DOHH2 (cell line): Measurements from ENCODE around the gene SMARCAD1.

Experiments used
- H3F3A ChIP-seq: fragments of 200-600 bp; sonication (generic), shearing (Covaris generic); 2 replicates; pipeline ENCODE4 v1.6.0; 2016; ENCODE audit warnings: antibody characterized with exemption, mild to moderate bottlenecking; ENCODE audit not compliant: control insufficient read depth, insufficient read depth
- H3K27ac ChIP-seq: fragments of 200-600 bp; sonication (generic); 2 replicates; pipeline ENCODE4 v1.5.1; 2014; ENCODE audit warnings: low read depth, mild to moderate bottlenecking, low read length, moderate library complexity
- H3K27me3 ChIP-seq: fragments of 200-600 bp; sonication (generic); 2 replicates; pipeline ENCODE4 v1.6.1; 2014; ENCODE audit warnings: mild to moderate bottlenecking, low read length, mixed read lengths; ENCODE audit not compliant: control insufficient read depth
- H3K36me3 ChIP-seq: fragments of 200-600 bp; sonication (generic); 2 replicates; pipeline ENCODE4 v1.6.1; 2014; ENCODE audit warnings: mild to moderate bottlenecking, low read length, moderate library complexity, mixed read lengths; ENCODE audit not compliant: control insufficient read depth
- H3K4me1 ChIP-seq: fragments of 200-600 bp; sonication (generic); 2 replicates; pipeline ENCODE4 v1.6.1; 2014; ENCODE audit warnings: mild to moderate bottlenecking, low read length, mixed read lengths; ENCODE audit not compliant: control insufficient read depth
- H3K4me2 ChIP-seq: fragments of 200-600 bp; sonication (generic); 2 replicates; pipeline ENCODE4 v1.6.0; 2014; ENCODE audit warnings: mild to moderate bottlenecking, low read length, moderate library complexity
- H3K4me3 ChIP-seq: fragments of 200-600 bp; sonication (generic); 2 replicates; pipeline ENCODE4 v1.5.1; 2014; ENCODE audit warnings: mild to moderate bottlenecking, low read length, mixed read lengths
- H3K79me2 ChIP-seq: fragments of 200-600 bp; sonication (generic); 2 replicates; pipeline ENCODE4 v1.6.1; 2014; ENCODE audit warnings: mild to moderate bottlenecking, low read length, mixed read lengths; ENCODE audit not compliant: control insufficient read depth
- H3K9me2 ChIP-seq: fragments of 200-600 bp; sonication (generic); replicated peaks from 2 replicates; pipeline ENCODE4 v1.6.1; 2014; ENCODE audit warnings: mild to moderate bottlenecking, low read length, mixed read lengths; ENCODE audit not compliant: control insufficient read depth
- H3K9me3 ChIP-seq: fragments of 200-600 bp; sonication (generic); 2 replicates; pipeline ENCODE4 v1.6.1; 2014; ENCODE audit warnings: antibody characterized with exemption, low read length, mixed read lengths; ENCODE audit not compliant: control insufficient read depth, insufficient read depth
- H4K20me1 ChIP-seq: fragments of 200-600 bp; sonication (generic); 2 replicates; pipeline ENCODE4 v1.6.0; 2014; ENCODE audit warnings: low read depth, mild to moderate bottlenecking, antibody characterized with exemption, low read length, moderate library complexity; ENCODE audit not compliant: control insufficient read depth, insufficient read depth
- CTCF ChIP-seq: fragments of 200-600 bp; sonication (generic); IDR thresholded peaks from one replicate; pipeline ENCODE4 v1.5.1; 2014; ENCODE audit warnings: antibody characterized with exemption, mild to moderate bottlenecking, low read depth, low read length; ENCODE audit not compliant: poor library complexity, severe bottlenecking
- EZH2phosphoT487 ChIP-seq: fragments of 200-600 bp; sonication (generic); IDR thresholded peaks from 2 replicates; pipeline ENCODE4 v1.6.1; 2017; ENCODE audit warnings: borderline replicate concordance, mild to moderate bottlenecking, antibody characterized with exemption, low read length, moderate library complexity, mixed read lengths

Gene SMARCAD1

GRCh38 chr4:94207469-94208224, at the start of gene SMARCAD1:
TSS of gene SMARCAD1 (plus strand) at chr4:94207865. CDS start at chr4:94208395, 530 bp downstream.
- no peak for TF ChIP-seq EZH2phosphoT487
- TF ChIP-seq CTCF = peak; percentile 14
- Histone ChIP-seq H3K27me3 (no peaks in the 10 kb centered on the region), H3K4me3 (peak within 1 kb of the TSS; percentile 88), H3K27ac (peak within 1 kb of the TSS; percentile 65), H4K20me1 (no peaks in the 10 kb centered on the region), H3K9me3 (no peaks in the 10 kb centered on the region), H3K36me3 (peaks cover 38% of the 10 kb centered on the region), H3K4me1 (peaks cover 23% of the 10 kb centered on the region), H3F3A (no peaks in the 10 kb centered on the region), H3K9me2 (no peaks in the 10 kb centered on the region), H3K4me2 (peak within 1 kb of the TSS; percentile 91), H3K79me2 (peaks cover 40% of the 10 kb centered on the region)

GRCh38 chr4:94158883-94159282, 48.8 kb upstream of the SMARCAD1 start:
- no peaks in the 10 kb centered on the region for H3K4me1 ChIP-seq
- no peak overlapping the region for H3K27ac ChIP-seq
- no peaks in the 10 kb centered on the region for H3K9me3 ChIP-seq
- no peak overlapping the region for H3K4me2 ChIP-seq
- H3K36me3 ChIP-seq = no peaks in the 10 kb centered on the region
- no peak for TF ChIP-seq EZH2phosphoT487
- no peak for TF ChIP-seq CTCF
- H3K79me2 ChIP-seq = no peaks in the 10 kb centered on the region
- H4K20me1 ChIP-seq = no peaks in the 10 kb centered on the region
- no peaks in the 10 kb centered on the region for H3F3A ChIP-seq
- no peaks in the 10 kb centered on the region for H3K27me3 ChIP-seq
- no peak overlapping the region for H3K4me3 ChIP-seq
- H3K9me2 ChIP-seq = no peaks in the 10 kb centered on the region

- H3K9me2 ChIP-seq = no peaks in the 10 kb centered on the region
- H3K4me1 ChIP-seq = no peaks in the 10 kb centered on the region
- H3K9me3 ChIP-seq = no peaks in the 10 kb centered on the region
- no peaks in the 10 kb centered on the region for H3K79me2 ChIP-seq
- no peaks in the 10 kb centered on the region for H3K36me3 ChIP-seq
- H3K4me3 ChIP-seq = no peak overlapping the region
- no peak overlapping the region for H3K4me2 ChIP-seq
- H3K27ac ChIP-seq = no peak overlapping the region
- H3K27me3 ChIP-seq = no peaks in the 10 kb centered on the region
- H4K20me1 ChIP-seq = no peaks in the 10 kb centered on the region
- TF ChIP-seq EZH2phosphoT487 (no peak), CTCF (no peak)
- H3F3A ChIP-seq = no peaks in the 10 kb centered on the region
Observed at GRCh38 chr4:94159790-94160189, 47.9 kb upstream of the SMARCAD1 start.
